Type B pancreatic cell (in vitro differentiated cells): ENCODE results near the gene ZNF516. TPM values are rescaled to one million over a fixed set of nuclear protein-coding genes. Genes with fewer than 3 reads are reported as not detected.

Experiments
- DNase-seq: peaks from one replicate; pipeline ENCODE4 v3.0.0; 2021; ENCODE audit warnings: mixed read lengths; ENCODE audit not compliant: unreplicated experiment; ENCODE audit errors: extremely low spot score
- H3K27ac Mint-ChIP-seq: 2 replicates; pipeline ENCODE4 v1.8.0; 2021; ENCODE audit warnings: mild to moderate bottlenecking, mixed read lengths
- H3K27me3 Mint-ChIP-seq: 2 replicates; pipeline ENCODE4 v1.8.0; 2021; ENCODE audit warnings: mixed read lengths
- H3K36me3 Mint-ChIP-seq: 2 replicates; pipeline ENCODE4 v1.8.0; 2021; ENCODE audit warnings: mixed read lengths
- H3K4me1 Mint-ChIP-seq: one replicate; pipeline ENCODE4 v1.8.0; 2021; ENCODE audit warnings: mixed read lengths; ENCODE audit not compliant: unreplicated experiment
- H3K4me3 Mint-ChIP-seq: 2 replicates; pipeline ENCODE4 v1.8.0; 2021; ENCODE audit warnings: mild to moderate bottlenecking, mixed read lengths
- H3K9me3 Mint-ChIP-seq: 2 replicates; pipeline ENCODE4 v1.8.0; 2021; ENCODE audit warnings: mixed read lengths
- total RNA-seq: library from RNA; stranded (reverse); gene quantifications from 2 replicates; pipeline ENCODE4 v1.2.1, GENCODE V29; 2021; ENCODE audit warnings: low replicate concordance
- TF ChIP-seq, protein P1 (sequence below): fragments of 200-600 bp; sonication (generic); conservative IDR thresholded peaks from 2 replicates; pipeline ENCODE4 v1.5.0; 2021; ENCODE audit warnings: antibody characterized with exemption, mild to moderate bottlenecking

Gene ZNF516
- total RNA-seq, 1 donor from 2014 or later = 71.2 TPM

DNA sequence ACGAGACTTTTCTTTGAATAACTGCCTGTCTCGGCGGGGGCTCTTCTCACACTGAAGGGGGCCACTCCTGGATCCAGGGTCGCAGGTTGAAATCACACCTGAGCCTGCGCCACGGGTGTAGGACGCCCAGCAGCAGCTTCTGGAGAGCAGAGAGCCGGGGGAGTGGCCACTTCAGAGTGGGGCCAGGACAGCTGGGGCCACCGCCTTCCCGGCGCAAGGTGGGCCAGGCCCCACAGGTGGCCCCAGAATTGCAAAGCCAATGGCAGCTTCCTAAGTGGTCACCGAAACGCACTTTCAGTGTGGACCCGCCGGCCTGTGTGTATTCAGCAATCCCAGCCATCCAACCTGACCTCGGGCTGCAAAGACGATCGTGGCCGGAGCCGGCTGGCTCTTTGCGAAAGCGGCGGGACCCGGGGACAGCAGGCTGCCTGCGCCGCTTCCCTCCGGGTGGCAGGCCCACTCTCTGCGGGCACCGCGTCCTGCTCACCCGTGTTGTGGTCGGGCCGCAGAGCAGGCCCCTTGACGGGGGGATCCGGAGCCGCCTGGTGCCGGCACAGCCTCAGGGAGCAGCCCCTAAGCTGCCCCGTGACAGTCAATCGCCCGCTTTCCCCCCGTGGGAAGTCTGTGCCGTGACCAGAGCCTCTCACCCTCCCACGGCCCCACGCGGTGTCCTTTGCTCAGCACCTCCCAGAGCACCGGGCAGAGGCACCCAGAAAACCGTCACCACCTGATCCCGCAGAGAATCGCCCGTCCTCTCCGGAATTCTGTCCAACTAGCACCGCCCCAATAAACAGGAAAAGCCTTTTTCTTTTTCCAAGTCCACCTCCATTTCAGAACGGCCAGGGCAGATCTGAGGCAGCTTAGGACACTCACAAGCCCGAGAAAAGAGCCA, 144.7 kb downstream of the ZNF516 start:
- DNase-seq = no peak
- Mint-ChIP-seq H3K36me3 (peaks cover 23% of the 10 kb centered on the region), H3K27ac (no peak overlapping the region), H3K27me3 (peaks cover 5% of the 10 kb centered on the region), H3K9me3 (peaks cover 8% of the 10 kb centered on the region), H3K4me1 (peaks cover 17% of the 10 kb centered on the region), H3K4me3 (no peak overlapping the region)
- TF ChIP-seq, protein P1, sequence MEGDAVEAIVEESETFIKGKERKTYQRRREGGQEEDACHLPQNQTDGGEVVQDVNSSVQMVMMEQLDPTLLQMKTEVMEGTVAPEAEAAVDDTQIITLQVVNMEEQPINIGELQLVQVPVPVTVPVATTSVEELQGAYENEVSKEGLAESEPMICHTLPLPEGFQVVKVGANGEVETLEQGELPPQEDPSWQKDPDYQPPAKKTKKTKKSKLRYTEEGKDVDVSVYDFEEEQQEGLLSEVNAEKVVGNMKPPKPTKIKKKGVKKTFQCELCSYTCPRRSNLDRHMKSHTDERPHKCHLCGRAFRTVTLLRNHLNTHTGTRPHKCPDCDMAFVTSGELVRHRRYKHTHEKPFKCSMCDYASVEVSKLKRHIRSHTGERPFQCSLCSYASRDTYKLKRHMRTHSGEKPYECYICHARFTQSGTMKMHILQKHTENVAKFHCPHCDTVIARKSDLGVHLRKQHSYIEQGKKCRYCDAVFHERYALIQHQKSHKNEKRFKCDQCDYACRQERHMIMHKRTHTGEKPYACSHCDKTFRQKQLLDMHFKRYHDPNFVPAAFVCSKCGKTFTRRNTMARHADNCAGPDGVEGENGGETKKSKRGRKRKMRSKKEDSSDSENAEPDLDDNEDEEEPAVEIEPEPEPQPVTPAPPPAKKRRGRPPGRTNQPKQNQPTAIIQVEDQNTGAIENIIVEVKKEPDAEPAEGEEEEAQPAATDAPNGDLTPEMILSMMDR = no peak

DNA sequence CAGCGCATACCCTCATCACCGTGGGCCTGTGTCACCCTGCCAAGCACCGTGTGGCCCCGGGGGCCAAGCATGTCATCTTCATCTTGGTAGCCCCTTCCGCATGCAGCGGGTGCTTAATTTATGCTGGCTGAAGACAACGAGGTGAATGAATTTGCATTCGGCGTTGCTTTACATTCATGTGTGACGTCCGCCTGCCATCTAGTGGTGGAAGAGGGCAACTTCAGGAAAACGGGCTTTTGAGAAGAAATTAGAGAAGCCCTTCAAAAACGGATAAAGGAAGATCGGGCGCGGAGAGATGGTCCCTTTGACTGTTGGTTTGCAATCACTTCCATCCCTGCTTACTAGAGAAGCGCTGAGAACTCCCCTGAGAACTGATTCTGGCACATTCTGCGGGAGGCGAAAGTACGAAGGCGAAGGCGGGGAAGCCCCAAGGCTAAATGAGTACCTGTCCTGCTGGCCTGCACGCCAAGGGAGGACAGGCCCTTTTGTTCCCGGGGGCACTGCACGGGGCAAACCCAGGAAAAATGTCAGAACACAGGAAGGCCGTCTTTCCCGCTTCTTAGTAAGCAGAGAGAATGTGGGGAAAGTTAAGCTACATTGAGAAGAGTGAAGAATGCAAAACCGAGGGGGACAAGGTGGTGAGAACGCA, 145.9 kb downstream of the ZNF516 start:
- H3K27ac Mint-ChIP-seq = peak overlapping the region; percentile 57
- peaks cover 17% of the 10 kb centered on the region for H3K4me1 Mint-ChIP-seq
- H3K27me3 Mint-ChIP-seq = peaks cover 5% of the 10 kb centered on the region
- no peak for DNase-seq
- peaks cover 6% of the 10 kb centered on the region for H3K9me3 Mint-ChIP-seq
- peak overlapping the region; percentile 80 for H3K4me3 Mint-ChIP-seq
- peaks cover 13% of the 10 kb centered on the region for H3K36me3 Mint-ChIP-seq
- TF ChIP-seq, protein P1 = peak; percentile 97

- Mint-ChIP-seq H3K4me3 (peak overlapping the region; percentile 80), H3K4me1 (peaks cover 17% of the 10 kb centered on the region), H3K27me3 (peaks cover 5% of the 10 kb centered on the region), H3K27ac (peak overlapping the region; percentile 55), H3K36me3 (peaks cover 7% of the 10 kb centered on the region), H3K9me3 (peaks cover 4% of the 10 kb centered on the region)
- TF ChIP-seq, protein P1 = no peak
- no peak for DNase-seq
Observed at GRCh38 chr18:76348267-76349066, 146.6 kb downstream of the ZNF516 start.

GRCh38 chr18:76347341-76347740, 147.7 kb downstream of the ZNF516 start:
- no peak overlapping the region for H3K4me3 Mint-ChIP-seq
- TF ChIP-seq, protein P1 = no peak
- H3K36me3 Mint-ChIP-seq = no peaks in the 10 kb centered on the region

GRCh38 chr18:76346490-76347130, 148.4 kb downstream of the ZNF516 start:
- Mint-ChIP-seq H3K9me3 (peaks cover 4% of the 10 kb centered on the region), H3K4me3 (no peak overlapping the region), H3K36me3 (no peaks in the 10 kb centered on the region), H3K4me1 (peaks cover 17% of the 10 kb centered on the region), H3K27me3 (peaks cover 5% of the 10 kb centered on the region), H3K27ac (no peak overlapping the region)
- TF ChIP-seq, protein P1 = no peak
- no peak for DNase-seq

More at GRCh38 chr18:76347341-76347740, 147.7 kb downstream of the ZNF516 start:
- DNase-seq = no peak
- H3K4me1 Mint-ChIP-seq = peaks cover 17% of the 10 kb centered on the region
- H3K27me3 Mint-ChIP-seq = peaks cover 5% of the 10 kb centered on the region
- H3K9me3 Mint-ChIP-seq = peaks cover 4% of the 10 kb centered on the region
- H3K27ac Mint-ChIP-seq = no peak overlapping the region
